Peyer's patch (tissue), 4 donors: ENCODE results near the gene TIFAB. TPM values are rescaled to one million over a fixed set of nuclear protein-coding genes. Genes with fewer than 3 reads are reported as not detected.

Source experiments
- DNase-seq, 3 donors: peaks; one replicate each; pipeline ENCODE4 v3.0.0-alpha.2; 2017 to 2019
- H3K27ac ChIP-seq, 4 donors: fragments of 200-600 bp; sonication (generic); one replicate each; pipeline ENCODE4 v1.5.1; 2016 to 2019
- H3K27me3 ChIP-seq, 2 donors: fragments of 200-600 bp; sonication (generic); one replicate each; pipeline ENCODE4 v1.5.1; 2019
- H3K36me3 ChIP-seq, 3 donors: fragments of 200-600 bp; sonication (generic); one replicate each; pipeline ENCODE4 v1.5.1; 2016 to 2019
- H3K4me1 ChIP-seq, 4 donors: fragments of 200-600 bp; sonication (generic); one replicate each; pipeline ENCODE4 v1.5.1; 2016 to 2019
- H3K4me3 ChIP-seq, 4 donors: fragments of 200-600 bp; sonication (generic); 1 replicate in 3 of 4; 2 replicates in 1 of 4; pipeline ENCODE4 v1.5.1; 2016 to 2019; ENCODE audit warnings: mild to moderate bottlenecking in 1 of 4
- H3K9me3 ChIP-seq, 4 donors: fragments of 200-600 bp; sonication (generic); one replicate each; pipeline ENCODE4 v1.5.1; 2016 to 2019; ENCODE audit warnings: mild to moderate bottlenecking in 1 of 4
- CTCF ChIP-seq, 6 experiments: fragments of 450-650 bp in 4 of 6; fragments of 200-600 bp in 2 of 6; sonication (generic) in 1 of 6; IDR thresholded peaks; one replicate each; pipeline ENCODE4 v1.5.1; 2017 to 2019; ENCODE audit warnings: antibody characterized with exemption in 6 of 6, mild to moderate bottlenecking in 3 of 6, moderate library complexity in 1 of 6
- POLR2A ChIP-seq, 2 donors: fragments of 450-650 bp; IDR thresholded peaks; one replicate each; pipeline ENCODE4 v1.5.1; 2017; ENCODE audit warnings: antibody characterized with exemption in 2 of 2, mild to moderate bottlenecking in 2 of 2, moderate library complexity in 2 of 2
- total RNA-seq, 4 donors: library from RNA; depleted of rRNA; stranded (reverse); fragments of >200 nt; gene quantifications; one replicate each; pipeline ENCODE4 v1.1.0, GENCODE V29; 2016

TIFAB gene
- total RNA-seq, 4 donors from 2014 or later, result 0.83 TPM; not detected in 3

- Histone ChIP-seq H3K4me3 (no peak overlapping the region), H3K4me1 (no peaks in the 10 kb centered on the region), H3K27ac (no peak overlapping the region), H3K9me3 (no peaks in the 10 kb centered on the region), H3K36me3 (no peaks in the 10 kb centered on the region), H3K27me3 (no peaks in the 10 kb centered on the region)
- TF ChIP-seq CTCF (IDR thresholded peaks at IDR 0.05), result no peak
- no peak for TF ChIP-seq POLR2A (IDR thresholded peaks at IDR 0.05)
- no peak for DNase-seq
Measured at GRCh38 chr5:135469911-135470310, 17.8 kb upstream of the TIFAB start.

GRCh38 chr5:135468541-135468940 is 16.4 kb upstream of the TIFAB start:
- no peak for DNase-seq
- no peak overlapping the region for H3K4me3 ChIP-seq
- H3K27ac ChIP-seq, result no peak overlapping the region
- no peaks in the 10 kb centered on the region for H3K9me3 ChIP-seq
- no peaks in the 10 kb centered on the region for H3K4me1 ChIP-seq
- no peaks in the 10 kb centered on the region for H3K27me3 ChIP-seq
- TF ChIP-seq POLR2A (IDR thresholded peaks at IDR 0.05), result no peak
- TF ChIP-seq CTCF (IDR thresholded peaks at IDR 0.05), result no peak
- H3K36me3 ChIP-seq, result no peaks in the 10 kb centered on the region

- no peaks in the 10 kb centered on the region for H3K4me1 ChIP-seq
- H3K27ac ChIP-seq, result no peak overlapping the region
- no peak for DNase-seq
- no peak overlapping the region for H3K4me3 ChIP-seq
- no peak for TF ChIP-seq CTCF (IDR thresholded peaks at IDR 0.05)
- no peak for TF ChIP-seq POLR2A (IDR thresholded peaks at IDR 0.05)
- no peaks in the 10 kb centered on the region for H3K9me3 ChIP-seq
- no peaks in the 10 kb centered on the region for H3K27me3 ChIP-seq
- H3K36me3 ChIP-seq, result no peaks in the 10 kb centered on the region
Measured at GRCh38 chr5:135467871-135468485, 15.8 kb upstream of the TIFAB start.

GRCh38 chr5:135467051-135467625 is 15.0 kb upstream of the TIFAB start:
- H3K27me3 ChIP-seq, result no peaks in the 10 kb centered on the region
- H3K4me3 ChIP-seq, result no peak overlapping the region
- DNase-seq, result peak in 1 of 3 donors; percentile 31

GRCh38 chr5:135466178-135467050 is 14.3 kb upstream of the TIFAB start:
- Histone ChIP-seq H3K27me3 (no peaks in the 10 kb centered on the region), H3K36me3 (no peaks in the 10 kb centered on the region), H3K27ac (no peak overlapping the region), H3K9me3 (no peaks in the 10 kb centered on the region), H3K4me3 (peak overlapping the region in 2 of 4 donors; percentile 3 to 38), H3K4me1 (no peaks in the 10 kb centered on the region)
- peak; percentile 33 to 79 (median 79) for DNase-seq
- TF ChIP-seq CTCF (IDR thresholded peaks at IDR 0.05) (peak in 5 of 6 experiments; percentile 40 to 75 (median 70)), POLR2A (IDR thresholded peaks at IDR 0.05) (no peak)

More at GRCh38 chr5:135467051-135467625, 15.0 kb upstream of the TIFAB start:
- no peaks in the 10 kb centered on the region for H3K4me1 ChIP-seq
- H3K36me3 ChIP-seq, result no peaks in the 10 kb centered on the region
- TF ChIP-seq CTCF (IDR thresholded peaks at IDR 0.05) (no peak), POLR2A (IDR thresholded peaks at IDR 0.05) (no peak)
- H3K9me3 ChIP-seq, result no peaks in the 10 kb centered on the region
- H3K27ac ChIP-seq, result no peak overlapping the region
